Thyroid gland (tissue), 4 donors: ENCODE data around the gene GPSM1.

Experiments
- POLR2A ChIP-seq, 2 donors: fragments of 450-650 bp; IDR thresholded peaks; one replicate each; pipeline ENCODE4 v1.6.1; 2017; ENCODE audit warnings: antibody characterized with exemption in 2 of 2, mild to moderate bottlenecking in 2 of 2, moderate library complexity in 1 of 2
- TF ChIP-seq, protein P1 (sequence below), 6 experiments: fragments of 200-600 bp in 3 of 6; fragments of 450-650 bp in 3 of 6; sonication (generic) in 3 of 6; IDR thresholded peaks; one replicate each; pipeline ENCODE4 v1.5.1; 2016 to 2019; ENCODE audit warnings: antibody characterized with exemption in 6 of 6, mild to moderate bottlenecking in 2 of 6, inconsistent platforms in 1 of 6, moderate library complexity in 1 of 6

DNA sequence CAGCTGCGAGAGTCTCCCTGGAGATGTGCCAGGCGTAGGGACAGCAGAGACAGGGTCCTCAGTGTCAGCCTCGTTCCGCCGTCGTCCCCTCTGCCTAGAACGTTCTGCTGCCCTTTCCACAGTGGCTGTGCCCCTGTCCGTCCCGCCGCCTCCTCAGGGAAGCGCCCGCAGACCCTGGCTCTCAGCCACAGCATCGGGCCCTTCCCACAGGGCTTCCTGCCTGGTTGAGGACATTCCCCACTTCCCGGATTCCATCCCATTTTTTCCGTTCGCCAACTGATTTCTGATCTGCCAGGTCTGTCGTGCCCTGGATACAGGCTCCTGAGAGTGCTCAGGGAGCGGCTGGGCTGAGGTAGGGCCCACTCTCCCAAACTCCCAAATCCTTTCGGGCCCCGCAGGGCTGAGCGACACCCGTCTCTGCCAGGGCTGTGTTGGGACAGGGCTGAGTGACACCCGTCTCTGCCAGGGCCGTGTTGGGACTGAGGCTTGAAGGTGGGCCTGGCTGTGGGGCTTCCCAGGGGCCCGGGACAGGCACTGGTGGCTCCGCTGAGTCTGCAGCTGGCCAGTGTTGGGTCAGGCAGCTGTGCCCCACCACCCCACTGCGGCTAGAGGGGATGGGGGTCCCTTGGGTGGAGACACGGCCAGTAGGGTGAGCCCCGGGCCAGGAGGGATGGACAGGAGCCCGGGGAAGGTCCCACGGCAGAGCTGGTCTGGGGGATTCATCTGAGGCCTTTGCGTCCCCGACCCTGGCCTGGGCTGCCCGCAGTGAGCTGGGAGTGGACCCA is 20.3 kb downstream of the GPSM1 start:
- TF ChIP-seq, protein P1, sequence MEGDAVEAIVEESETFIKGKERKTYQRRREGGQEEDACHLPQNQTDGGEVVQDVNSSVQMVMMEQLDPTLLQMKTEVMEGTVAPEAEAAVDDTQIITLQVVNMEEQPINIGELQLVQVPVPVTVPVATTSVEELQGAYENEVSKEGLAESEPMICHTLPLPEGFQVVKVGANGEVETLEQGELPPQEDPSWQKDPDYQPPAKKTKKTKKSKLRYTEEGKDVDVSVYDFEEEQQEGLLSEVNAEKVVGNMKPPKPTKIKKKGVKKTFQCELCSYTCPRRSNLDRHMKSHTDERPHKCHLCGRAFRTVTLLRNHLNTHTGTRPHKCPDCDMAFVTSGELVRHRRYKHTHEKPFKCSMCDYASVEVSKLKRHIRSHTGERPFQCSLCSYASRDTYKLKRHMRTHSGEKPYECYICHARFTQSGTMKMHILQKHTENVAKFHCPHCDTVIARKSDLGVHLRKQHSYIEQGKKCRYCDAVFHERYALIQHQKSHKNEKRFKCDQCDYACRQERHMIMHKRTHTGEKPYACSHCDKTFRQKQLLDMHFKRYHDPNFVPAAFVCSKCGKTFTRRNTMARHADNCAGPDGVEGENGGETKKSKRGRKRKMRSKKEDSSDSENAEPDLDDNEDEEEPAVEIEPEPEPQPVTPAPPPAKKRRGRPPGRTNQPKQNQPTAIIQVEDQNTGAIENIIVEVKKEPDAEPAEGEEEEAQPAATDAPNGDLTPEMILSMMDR (IDR thresholded peaks at IDR 0.05): no peak
- TF ChIP-seq POLR2A (IDR thresholded peaks at IDR 0.05): no peak
